ENCODE measurements around the gene RBM47. TPM values are rescaled to one million over a fixed set of nuclear protein-coding genes. Genes with fewer than 3 reads are reported as not detected.
"Not testable (repeated sequence)": the region's sequence is repeated elsewhere in the genome, so short reads cannot be mapped to it uniquely, and the experiment has no call there.

The RBM47 gene
- total and polyA plus RNA-seq, 5 donors = 0.97 to 8.2 (median 4.7) TPM

DNA sequence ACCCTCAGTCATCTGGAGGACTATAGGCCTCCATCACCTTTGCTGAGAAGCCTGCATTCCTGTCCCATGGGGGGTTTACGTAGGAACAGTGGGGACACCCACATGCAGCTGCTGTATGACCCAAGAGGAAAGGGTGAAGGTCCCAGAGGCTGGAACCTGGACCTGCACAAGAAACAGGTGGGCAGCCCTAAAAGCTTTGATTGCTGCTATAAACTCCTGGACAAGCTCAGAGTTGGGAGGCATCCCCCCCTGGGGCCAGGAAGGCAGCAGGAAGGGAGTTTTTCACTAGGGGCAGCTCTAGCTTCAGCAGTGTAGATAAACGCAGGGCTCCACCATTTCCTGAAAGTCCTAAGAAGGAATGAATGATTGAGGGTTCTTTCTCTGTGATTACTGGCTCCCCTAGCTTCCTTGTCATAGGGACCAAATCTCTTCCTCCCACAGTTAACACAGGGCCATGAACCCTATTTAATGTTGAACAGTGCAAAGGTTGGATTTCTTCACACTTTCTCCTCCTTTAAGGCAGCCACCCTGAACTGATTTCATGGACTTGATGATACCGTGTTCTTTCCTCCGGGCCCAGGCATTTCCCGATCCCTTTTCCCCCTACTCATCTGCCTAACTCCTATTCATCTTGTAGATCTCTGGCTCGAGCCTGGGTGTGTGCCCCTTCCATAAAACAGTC, 210.3 kb downstream of the RBM47 start:
- H3K27me3 ChIP-seq (ENCODE audit: control insufficient read depth, insufficient read depth) = no peaks in the 10 kb centered on the region
- ATAC-seq (no peak), DNase-seq (no peak)
- no peaks in the 10 kb centered on the region for H3K9me3 ChIP-seq (ENCODE audit: control insufficient read depth, low read length)
- WGBS = 50% methylated on average over 6 of the region's 6 CpGs
- H3K4me3 ChIP-seq (ENCODE audit: low read length) = no peak overlapping the region
- H3K27ac ChIP-seq (ENCODE audit: low read length) = no peak overlapping the region
- H3K4me1 ChIP-seq (ENCODE audit: control insufficient read depth, insufficient read depth, low read length) = no peaks in the 10 kb centered on the region
- intact Hi-C loops (cut with DNase I) = no loop called here

DNA sequence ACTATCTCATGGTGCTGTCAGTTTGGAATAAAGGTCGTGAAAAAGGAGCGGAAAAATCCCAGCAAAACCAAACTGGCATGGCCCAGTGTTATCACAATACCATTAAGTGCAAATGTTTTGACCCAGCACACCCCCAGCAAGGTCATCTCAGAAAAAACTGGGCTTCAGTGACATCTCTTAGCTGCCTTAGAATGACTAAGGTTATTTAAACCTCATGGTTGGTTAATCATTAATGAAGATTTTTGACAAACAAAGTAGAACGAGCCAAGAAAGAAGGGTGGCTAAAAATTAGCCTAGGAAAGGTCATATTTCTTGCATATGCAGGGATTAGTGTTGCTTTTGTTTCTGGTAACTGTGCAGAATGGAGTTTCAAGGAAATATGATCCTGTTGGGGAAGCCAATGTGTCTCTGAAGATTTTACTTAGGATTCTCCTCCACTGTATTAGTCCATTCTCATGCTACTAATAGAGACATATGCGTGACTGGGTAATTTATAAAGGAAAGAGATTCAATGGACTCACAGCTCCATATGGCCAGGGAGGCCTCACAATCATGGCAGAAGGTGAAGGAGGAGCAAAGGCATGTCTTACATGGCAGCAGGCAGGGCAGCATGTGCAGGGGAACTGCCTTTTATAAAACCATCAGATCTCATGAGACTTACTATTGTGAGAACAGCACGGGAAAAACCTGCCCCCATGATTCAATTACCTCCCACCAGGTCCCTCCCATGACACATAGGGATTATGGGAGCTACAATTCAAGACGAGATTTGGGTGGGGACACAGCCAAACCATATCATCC, 211.0 kb downstream of the RBM47 start:
- intact Hi-C loops (cut with DNase I) = no loop called here
- H3K4me3 ChIP-seq (ENCODE audit: low read length) = no peak overlapping the region
- no peaks in the 10 kb centered on the region for H3K4me1 ChIP-seq (ENCODE audit: control insufficient read depth, insufficient read depth, low read length)
- 75% methylated on average over 6 of the region's 6 CpGs for WGBS
- no peak for ATAC-seq
- DNase-seq = no peak
- H3K27ac ChIP-seq (ENCODE audit: low read length) = no peak overlapping the region
- no peaks in the 10 kb centered on the region for H3K9me3 ChIP-seq (ENCODE audit: control insufficient read depth, low read length)
- H3K27me3 ChIP-seq (ENCODE audit: control insufficient read depth, insufficient read depth) = no peaks in the 10 kb centered on the region

DNA sequence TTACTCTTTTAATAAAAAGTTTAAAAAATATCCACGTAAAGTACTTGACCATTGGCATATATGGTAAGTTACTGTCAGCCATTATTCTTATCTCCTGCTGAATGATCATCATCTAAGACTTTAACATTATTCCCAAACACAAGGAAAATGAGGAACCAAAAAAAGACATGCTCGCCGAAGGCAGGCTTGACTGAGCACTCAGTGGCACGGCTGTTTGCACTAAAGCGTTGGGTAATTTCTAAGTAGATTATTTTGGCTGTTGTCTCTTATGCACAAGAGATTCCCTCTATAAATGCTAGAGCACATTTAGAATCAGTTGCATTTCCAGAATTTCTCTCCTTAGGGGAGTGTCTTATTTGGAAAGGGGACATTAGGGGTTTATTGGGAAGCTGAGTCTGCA, 211.7 kb downstream of the RBM47 start:
- Histone ChIP-seq H3K27me3 (ENCODE audit: control insufficient read depth, insufficient read depth) (no peaks in the 10 kb centered on the region), H3K4me3 (ENCODE audit: low read length) (no peak overlapping the region), H3K9me3 (ENCODE audit: control insufficient read depth, low read length) (no peaks in the 10 kb centered on the region), H3K4me1 (ENCODE audit: control insufficient read depth, insufficient read depth, low read length) (no peaks in the 10 kb centered on the region), H3K27ac (ENCODE audit: low read length) (no peak overlapping the region)
- 90% methylated on average over 5 of the region's 5 CpGs for WGBS
- intact Hi-C loops (cut with DNase I) = no loop called here
- DNase-seq = no peak
- no peak for ATAC-seq

DNA sequence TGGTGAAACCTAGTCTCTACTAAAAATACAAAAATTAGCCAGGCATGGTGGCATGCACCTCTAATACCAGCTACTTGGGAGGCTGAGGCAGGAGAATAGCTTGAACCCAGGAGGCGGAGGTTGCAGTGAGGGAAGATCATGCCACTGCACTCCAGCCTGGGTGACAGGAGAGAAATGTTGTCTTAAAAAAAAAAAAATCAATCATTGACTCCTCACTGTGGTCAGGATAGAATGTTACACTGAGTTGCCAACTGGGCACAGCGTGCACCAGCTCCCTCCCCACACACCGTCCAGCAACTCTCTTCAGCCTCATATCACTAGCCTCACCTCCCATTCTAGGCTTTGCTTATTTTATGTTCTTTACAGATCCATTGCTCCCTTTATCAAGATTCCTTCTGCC, 215.0 kb downstream of the RBM47 start:
- no peak overlapping the region for H3K4me3 ChIP-seq (ENCODE audit: low read length)
- no peaks in the 10 kb centered on the region for H3K9me3 ChIP-seq (ENCODE audit: control insufficient read depth, low read length)
- no peak for DNase-seq
- no peak overlapping the region for H3K27ac ChIP-seq (ENCODE audit: low read length)
- intact Hi-C loops (cut with DNase I) = no loop called here
- H3K27me3 ChIP-seq (ENCODE audit: control insufficient read depth, insufficient read depth) = no peaks in the 10 kb centered on the region
- ATAC-seq = no peak
- no peaks in the 10 kb centered on the region for H3K4me1 ChIP-seq (ENCODE audit: control insufficient read depth, insufficient read depth, low read length)
- 57% methylated on average over 3 of the region's 3 CpGs for WGBS

DNA sequence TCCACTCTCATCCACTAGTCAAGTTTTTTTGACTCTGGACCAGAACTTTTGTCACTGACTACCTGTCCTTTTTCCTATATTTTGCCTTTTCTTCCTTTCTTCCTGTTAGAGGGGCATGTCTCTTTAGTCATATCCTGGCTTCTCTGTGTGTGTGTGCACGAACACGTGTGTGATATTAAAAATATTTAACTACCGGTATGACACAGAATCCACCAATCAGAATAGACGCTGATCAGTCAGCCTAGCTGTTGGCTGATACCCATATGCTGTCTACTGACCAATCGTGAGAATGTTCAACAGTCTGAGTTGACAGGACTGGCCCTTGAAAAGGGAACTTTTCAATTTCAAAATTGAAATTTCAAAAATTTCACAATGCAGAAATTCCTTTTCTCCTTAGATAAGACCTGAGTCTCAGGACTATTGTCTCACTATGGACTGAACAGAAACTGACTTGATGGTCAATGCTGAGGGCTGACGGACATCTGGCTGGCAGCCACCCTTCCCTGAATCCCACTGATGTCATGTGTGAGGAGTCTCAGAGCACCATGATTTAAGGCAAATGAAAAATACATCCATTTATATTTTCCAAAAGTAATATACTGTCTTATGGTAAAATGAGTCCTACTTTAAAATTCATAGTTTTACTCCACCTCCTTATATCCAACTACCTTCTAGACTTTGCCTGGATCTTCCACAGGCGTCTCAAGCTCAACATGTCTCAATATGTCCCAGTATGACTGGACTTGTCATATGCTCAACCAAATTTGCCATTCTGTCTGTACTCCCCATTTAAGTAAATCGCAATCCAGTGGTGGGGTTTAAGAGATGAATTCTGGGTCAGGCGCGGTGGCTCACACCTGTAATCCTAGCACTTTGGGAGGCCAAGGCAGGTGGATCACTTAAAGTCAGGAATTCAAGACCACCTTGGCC, 216.5 kb downstream of the RBM47 start:
- H3K27ac ChIP-seq (ENCODE audit: low read length) = no peak overlapping the region
- no peaks in the 10 kb centered on the region for H3K4me1 ChIP-seq (ENCODE audit: control insufficient read depth, insufficient read depth, low read length)
- H3K27me3 ChIP-seq (ENCODE audit: control insufficient read depth, insufficient read depth) = no peaks in the 10 kb centered on the region
- no peaks in the 10 kb centered on the region for H3K9me3 ChIP-seq (ENCODE audit: control insufficient read depth, low read length)
- ATAC-seq (no peak), DNase-seq (no peak)
- WGBS = 66% methylated on average over 10 of the region's 10 CpGs
- no peak overlapping the region for H3K4me3 ChIP-seq (ENCODE audit: low read length)
- intact Hi-C loops (cut with DNase I) = no loop called here

DNA sequence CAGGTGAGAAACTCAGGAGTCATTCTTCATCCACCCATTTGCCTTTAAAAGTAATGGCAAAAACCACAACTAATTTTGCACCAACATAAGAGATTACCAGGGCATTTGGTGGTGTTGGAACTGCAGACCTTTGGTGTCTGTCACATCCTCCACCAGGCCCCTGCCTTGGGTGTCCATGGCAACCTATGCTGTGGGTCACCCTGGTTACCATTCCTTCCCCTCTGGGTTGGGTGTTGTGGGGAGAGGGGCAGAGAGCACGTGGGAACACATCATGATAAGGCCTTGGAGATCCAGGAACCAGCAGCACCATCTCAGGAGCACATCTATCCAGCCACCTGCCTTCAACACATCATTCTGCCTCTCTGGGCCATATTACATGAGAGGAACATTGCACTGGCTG, 217.3 kb downstream of the RBM47 start:
- H3K9me3 ChIP-seq (ENCODE audit: control insufficient read depth, low read length) = no peaks in the 10 kb centered on the region
- no peak overlapping the region for H3K4me3 ChIP-seq (ENCODE audit: low read length)
- WGBS = 40% methylated on average over 1 of the region's 1 CpG
- H3K27me3 ChIP-seq (ENCODE audit: control insufficient read depth, insufficient read depth) = no peaks in the 10 kb centered on the region
- no peaks in the 10 kb centered on the region for H3K4me1 ChIP-seq (ENCODE audit: control insufficient read depth, insufficient read depth, low read length)
- no peak overlapping the region for H3K27ac ChIP-seq (ENCODE audit: low read length)
- intact Hi-C loops (cut with DNase I) = no loop called here
- DNase-seq (no peak), ATAC-seq (no peak)

DNA sequence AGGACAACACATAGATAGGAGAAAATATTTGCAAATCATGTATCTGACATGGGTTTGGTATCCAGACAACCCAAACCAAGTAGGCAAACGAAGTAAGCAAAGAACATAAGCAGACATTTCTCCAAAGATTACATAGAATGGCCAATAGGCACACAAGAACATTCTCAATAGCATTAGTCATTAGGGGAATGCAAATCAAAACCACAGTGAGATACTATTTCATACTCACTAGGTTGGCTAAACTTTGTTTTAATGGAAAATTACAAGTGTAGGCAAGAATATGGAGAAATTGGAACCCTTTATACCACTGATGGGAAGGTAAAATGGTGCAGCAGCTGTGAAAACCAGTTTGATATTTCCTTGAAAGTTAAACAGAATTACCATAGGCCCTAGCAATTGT, 219.8 kb downstream of the RBM47 start:
- no peak for DNase-seq
- Histone ChIP-seq H3K4me1 (ENCODE audit: control insufficient read depth, insufficient read depth, low read length) (no peaks in the 10 kb centered on the region), H3K27ac (ENCODE audit: low read length) (no peak overlapping the region), H3K27me3 (ENCODE audit: control insufficient read depth, insufficient read depth) (no peaks in the 10 kb centered on the region), H3K9me3 (ENCODE audit: control insufficient read depth, low read length) (no peaks in the 10 kb centered on the region), H3K4me3 (ENCODE audit: low read length) (no peak overlapping the region)
- intact Hi-C loops (cut with DNase I) = no loop called here
- no peak for ATAC-seq
- WGBS = 85% methylated on average over 1 of the region's 1 CpG

DNA sequence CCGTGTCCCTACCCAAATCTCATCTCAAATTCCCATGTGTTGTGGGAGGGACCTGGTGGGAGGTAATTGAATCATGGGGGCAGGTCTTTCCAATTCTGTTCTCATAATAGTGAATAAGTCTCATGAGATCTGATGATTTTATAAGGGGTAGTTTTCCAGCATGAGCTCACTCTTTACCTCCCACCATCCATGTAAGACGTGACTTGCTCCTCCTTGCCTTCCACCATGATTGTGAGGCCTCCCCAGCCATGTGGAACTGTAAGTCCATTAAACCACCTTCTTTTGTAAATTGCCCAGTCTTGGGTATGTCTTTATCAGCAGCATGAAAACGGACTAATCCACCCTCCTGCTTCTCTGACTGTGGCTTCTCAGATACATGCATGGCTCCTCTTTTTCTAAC, 222.2 kb downstream of the RBM47 start:
- WGBS = 68% methylated on average over 3 of the region's 3 CpGs
- intact Hi-C loops (cut with DNase I) = not testable (repeated sequence)

DNA sequence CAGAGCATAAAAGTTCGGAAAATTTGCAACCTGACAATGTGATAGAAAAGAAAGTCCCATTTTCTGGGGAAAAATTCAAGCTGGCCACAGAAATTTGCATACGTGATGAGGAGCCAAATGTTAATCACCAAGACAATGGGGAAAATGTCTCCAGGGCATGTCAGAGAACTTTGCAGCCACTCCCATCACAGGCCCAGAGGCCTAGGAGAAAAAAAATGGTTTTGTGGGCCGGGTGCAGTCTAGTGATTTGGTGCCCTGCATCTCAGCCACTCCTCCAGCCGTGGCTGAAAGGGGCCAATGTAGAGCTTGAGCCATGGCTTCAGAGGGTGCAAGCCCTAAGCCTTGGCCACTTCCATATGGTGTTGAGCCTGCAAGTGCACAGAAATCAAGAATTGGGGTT, 223.3 kb downstream of the RBM47 start:
- Histone ChIP-seq H3K4me3 (ENCODE audit: low read length) (no peak overlapping the region), H3K4me1 (ENCODE audit: control insufficient read depth, insufficient read depth, low read length) (no peaks in the 10 kb centered on the region), H3K9me3 (ENCODE audit: control insufficient read depth, low read length) (no peaks in the 10 kb centered on the region), H3K27me3 (ENCODE audit: control insufficient read depth, insufficient read depth) (no peaks in the 10 kb centered on the region), H3K27ac (ENCODE audit: low read length) (no peak overlapping the region)
- DNase-seq (no peak), ATAC-seq (no peak)
- WGBS = 92% methylated on average over 4 of the region's 4 CpGs
- intact Hi-C loops (cut with DNase I) = no loop called here

More for the DNA sequence above, 222.2 kb downstream of the RBM47 start:
- not testable (repeated sequence) for H3K9me3 ChIP-seq (ENCODE audit: control insufficient read depth, low read length); H3K4me3 ChIP-seq (ENCODE audit: low read length); H3K4me1 ChIP-seq (ENCODE audit: control insufficient read depth, insufficient read depth, low read length); H3K27ac ChIP-seq (ENCODE audit: low read length); H3K27me3 ChIP-seq (ENCODE audit: control insufficient read depth, insufficient read depth); ATAC-seq; DNase-seq

DNA sequence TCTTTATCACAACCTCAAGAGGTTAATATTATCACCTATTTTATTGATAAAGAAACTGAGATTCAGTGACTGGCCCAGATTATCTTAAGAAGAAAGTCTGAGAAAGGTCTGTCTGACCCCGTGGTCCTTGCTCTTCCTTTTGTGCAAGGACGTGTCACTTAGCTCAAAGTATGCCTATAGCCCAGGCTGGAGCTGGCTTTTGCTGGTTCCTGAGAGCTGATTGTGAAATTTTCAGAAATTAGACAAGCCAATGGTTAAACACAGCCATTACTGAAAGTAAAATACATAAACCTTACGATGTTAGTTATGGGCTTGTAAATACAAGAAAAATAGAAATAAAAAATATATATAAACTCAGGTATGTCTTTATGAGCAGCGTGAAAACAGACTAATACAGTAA, 224.5 kb downstream of the RBM47 start:
- DNase-seq (no peak), ATAC-seq (no peak)
- no peaks in the 10 kb centered on the region for H3K4me1 ChIP-seq (ENCODE audit: control insufficient read depth, insufficient read depth, low read length)
- intact Hi-C loops (cut with DNase I) = no loop called here
- H3K9me3 ChIP-seq (ENCODE audit: control insufficient read depth, low read length) = no peaks in the 10 kb centered on the region
- H3K27me3 ChIP-seq (ENCODE audit: control insufficient read depth, insufficient read depth) = no peaks in the 10 kb centered on the region
- no peak overlapping the region for H3K4me3 ChIP-seq (ENCODE audit: low read length)
- no peak overlapping the region for H3K27ac ChIP-seq (ENCODE audit: low read length)
- WGBS = 84% methylated on average over 4 of the region's 4 CpGs

DNA sequence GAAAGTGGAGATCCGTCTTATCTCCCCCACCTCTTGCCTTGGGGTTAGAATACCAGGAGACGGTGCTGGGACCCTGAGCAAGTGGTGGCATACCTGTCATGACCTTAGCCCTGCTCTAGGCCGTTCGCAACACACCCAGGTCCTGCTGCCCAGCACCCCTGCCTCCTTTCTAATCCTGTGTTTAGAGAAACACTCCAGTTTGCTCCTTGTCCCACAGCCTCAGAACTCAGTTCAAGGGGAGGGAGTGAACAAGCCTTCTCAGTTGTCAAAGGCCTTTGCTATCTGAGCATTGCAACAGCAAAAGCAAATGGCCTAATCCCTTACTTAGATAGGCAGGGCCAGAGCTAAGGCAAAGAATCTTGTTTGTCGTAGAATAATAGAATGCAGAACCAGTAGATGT, 226.6 kb downstream of the RBM47 start:
- intact Hi-C loops (cut with DNase I) = no loop called here
- Histone ChIP-seq H3K9me3 (ENCODE audit: control insufficient read depth, low read length) (no peaks in the 10 kb centered on the region), H3K27ac (ENCODE audit: low read length) (no peak overlapping the region), H3K4me3 (ENCODE audit: low read length) (no peak overlapping the region), H3K4me1 (ENCODE audit: control insufficient read depth, insufficient read depth, low read length) (no peaks in the 10 kb centered on the region), H3K27me3 (ENCODE audit: control insufficient read depth, insufficient read depth) (no peaks in the 10 kb centered on the region)
- WGBS = 84% methylated on average over 5 of the region's 5 CpGs
- DNase-seq (no peak), ATAC-seq (no peak)

All from right cardiac atrium (tissue), 5 donors.